ENCODE results near the gene HSPBP1. TPM values are rescaled to one million over a fixed set of nuclear protein-coding genes. Genes with fewer than 3 reads are reported as not detected.
A peak's percentile ranks its signal among the peaks of the same experiment; 100 is the strongest.

HSPBP1 gene
- total and polyA plus RNA-seq, 9 of the 15 experiments (the other 6 are each of a cell fraction or from before 2014, with no cell fraction given) = 0.83 to 81.3 (median 21.8) TPM

DNA sequence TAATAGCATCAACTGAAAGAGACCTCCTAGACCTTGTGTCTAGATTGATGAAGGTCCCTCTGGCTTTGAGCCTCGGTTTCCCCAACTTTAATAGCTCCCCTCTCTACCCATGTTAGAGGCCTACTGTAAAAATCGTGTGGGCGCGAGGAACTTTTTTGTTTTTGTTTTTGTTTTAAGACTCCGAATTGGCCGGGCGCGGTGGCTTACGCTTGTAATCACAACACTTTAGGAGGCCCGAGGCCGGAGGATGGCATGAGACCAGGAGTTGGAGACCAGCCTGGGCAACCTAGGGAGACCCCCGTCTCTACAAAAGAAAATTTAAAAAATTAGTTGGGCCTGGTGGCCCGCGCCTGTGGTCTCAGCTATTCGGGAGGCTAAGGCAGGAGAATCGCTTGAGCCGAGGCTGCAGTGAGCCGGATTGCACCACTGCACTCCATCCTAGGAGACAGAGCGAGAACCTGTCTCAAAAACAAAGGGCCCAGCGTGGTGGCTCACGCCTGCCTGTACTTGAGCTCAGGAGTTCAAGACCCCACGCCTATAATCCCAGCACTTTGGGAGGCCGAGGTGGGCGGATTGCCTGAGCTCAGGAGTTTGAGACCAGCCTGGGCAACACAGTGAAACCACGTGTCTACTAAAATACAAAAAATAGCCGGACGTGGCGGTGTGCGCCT, 20.2 kb downstream of the HSPBP1 start (continued):
- TF ChIP-seq, protein P1, sequence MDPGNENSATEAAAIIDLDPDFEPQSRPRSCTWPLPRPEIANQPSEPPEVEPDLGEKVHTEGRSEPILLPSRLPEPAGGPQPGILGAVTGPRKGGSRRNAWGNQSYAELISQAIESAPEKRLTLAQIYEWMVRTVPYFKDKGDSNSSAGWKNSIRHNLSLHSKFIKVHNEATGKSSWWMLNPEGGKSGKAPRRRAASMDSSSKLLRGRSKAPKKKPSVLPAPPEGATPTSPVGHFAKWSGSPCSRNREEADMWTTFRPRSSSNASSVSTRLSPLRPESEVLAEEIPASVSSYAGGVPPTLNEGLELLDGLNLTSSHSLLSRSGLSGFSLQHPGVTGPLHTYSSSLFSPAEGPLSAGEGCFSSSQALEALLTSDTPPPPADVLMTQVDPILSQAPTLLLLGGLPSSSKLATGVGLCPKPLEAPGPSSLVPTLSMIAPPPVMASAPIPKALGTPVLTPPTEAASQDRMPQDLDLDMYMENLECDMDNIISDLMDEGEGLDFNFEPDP (CRISPR knock-in tag; IDR thresholded peaks at IDR 0.05) = no peak
- TF ChIP-seq, protein P2, sequence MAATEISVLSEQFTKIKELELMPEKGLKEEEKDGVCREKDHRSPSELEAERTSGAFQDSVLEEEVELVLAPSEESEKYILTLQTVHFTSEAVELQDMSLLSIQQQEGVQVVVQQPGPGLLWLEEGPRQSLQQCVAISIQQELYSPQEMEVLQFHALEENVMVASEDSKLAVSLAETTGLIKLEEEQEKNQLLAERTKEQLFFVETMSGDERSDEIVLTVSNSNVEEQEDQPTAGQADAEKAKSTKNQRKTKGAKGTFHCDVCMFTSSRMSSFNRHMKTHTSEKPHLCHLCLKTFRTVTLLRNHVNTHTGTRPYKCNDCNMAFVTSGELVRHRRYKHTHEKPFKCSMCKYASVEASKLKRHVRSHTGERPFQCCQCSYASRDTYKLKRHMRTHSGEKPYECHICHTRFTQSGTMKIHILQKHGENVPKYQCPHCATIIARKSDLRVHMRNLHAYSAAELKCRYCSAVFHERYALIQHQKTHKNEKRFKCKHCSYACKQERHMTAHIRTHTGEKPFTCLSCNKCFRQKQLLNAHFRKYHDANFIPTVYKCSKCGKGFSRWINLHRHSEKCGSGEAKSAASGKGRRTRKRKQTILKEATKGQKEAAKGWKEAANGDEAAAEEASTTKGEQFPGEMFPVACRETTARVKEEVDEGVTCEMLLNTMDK (IDR thresholded peaks at IDR 0.05; ENCODE audit: borderline replicate concordance, insufficient read depth, low read depth, low read length, poor library complexity, severe bottlenecking) = no peak
- no peak for TF ChIP-seq KHSRP (IDR thresholded peaks at IDR 0.05)
- TF ChIP-seq, protein P3, sequence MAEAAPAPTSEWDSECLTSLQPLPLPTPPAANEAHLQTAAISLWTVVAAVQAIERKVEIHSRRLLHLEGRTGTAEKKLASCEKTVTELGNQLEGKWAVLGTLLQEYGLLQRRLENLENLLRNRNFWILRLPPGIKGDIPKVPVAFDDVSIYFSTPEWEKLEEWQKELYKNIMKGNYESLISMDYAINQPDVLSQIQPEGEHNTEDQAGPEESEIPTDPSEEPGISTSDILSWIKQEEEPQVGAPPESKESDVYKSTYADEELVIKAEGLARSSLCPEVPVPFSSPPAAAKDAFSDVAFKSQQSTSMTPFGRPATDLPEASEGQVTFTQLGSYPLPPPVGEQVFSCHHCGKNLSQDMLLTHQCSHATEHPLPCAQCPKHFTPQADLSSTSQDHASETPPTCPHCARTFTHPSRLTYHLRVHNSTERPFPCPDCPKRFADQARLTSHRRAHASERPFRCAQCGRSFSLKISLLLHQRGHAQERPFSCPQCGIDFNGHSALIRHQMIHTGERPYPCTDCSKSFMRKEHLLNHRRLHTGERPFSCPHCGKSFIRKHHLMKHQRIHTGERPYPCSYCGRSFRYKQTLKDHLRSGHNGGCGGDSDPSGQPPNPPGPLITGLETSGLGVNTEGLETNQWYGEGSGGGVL (CRISPR knock-in tag; IDR thresholded peaks at IDR 0.05) = no peak
- no peak for TF ChIP-seq TBP (optimal IDR thresholded peaks at IDR 0.05; ENCODE audit: low read depth, low read length)
- no peak for TF ChIP-seq MTF1 (CRISPR knock-in tag; IDR thresholded peaks at IDR 0.05; ENCODE audit: borderline replicate concordance)
- TF ChIP-seq, protein P4, sequence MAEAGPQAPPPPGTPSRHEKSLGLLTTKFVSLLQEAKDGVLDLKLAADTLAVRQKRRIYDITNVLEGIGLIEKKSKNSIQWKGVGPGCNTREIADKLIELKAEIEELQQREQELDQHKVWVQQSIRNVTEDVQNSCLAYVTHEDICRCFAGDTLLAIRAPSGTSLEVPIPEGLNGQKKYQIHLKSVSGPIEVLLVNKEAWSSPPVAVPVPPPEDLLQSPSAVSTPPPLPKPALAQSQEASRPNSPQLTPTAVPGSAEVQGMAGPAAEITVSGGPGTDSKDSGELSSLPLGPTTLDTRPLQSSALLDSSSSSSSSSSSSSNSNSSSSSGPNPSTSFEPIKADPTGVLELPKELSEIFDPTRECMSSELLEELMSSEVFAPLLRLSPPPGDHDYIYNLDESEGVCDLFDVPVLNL (CRISPR knock-in tag; IDR thresholded peaks at IDR 0.05; ENCODE audit: low read depth) = no peak
- 0 out of 2 replicates have a peak, but pooled peaks have one; percentile 47 for TF ChIP-seq DPF2 (IDR thresholded peaks at IDR 0.05)
- no peak for TF ChIP-seq SREBF1 (IDR thresholded peaks at IDR 0.05; ENCODE audit: borderline replicate concordance, low read depth, low read length)
- TF ChIP-seq, protein P5, sequence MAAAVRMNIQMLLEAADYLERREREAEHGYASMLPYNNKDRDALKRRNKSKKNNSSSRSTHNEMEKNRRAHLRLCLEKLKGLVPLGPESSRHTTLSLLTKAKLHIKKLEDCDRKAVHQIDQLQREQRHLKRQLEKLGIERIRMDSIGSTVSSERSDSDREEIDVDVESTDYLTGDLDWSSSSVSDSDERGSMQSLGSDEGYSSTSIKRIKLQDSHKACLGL (CRISPR knock-in tag; IDR thresholded peaks at IDR 0.05; ENCODE audit: borderline replicate concordance, poor library complexity, severe bottlenecking) = no peak
- no peak for TF ChIP-seq LEF1 (IDR thresholded peaks at IDR 0.05)
- no peak for TF ChIP-seq RFX7 (CRISPR knock-in tag; IDR thresholded peaks at IDR 0.05)
- no peak for TF ChIP-seq POLR3G (IDR thresholded peaks at IDR 0.05; ENCODE audit: extremely low read depth, insufficient read length, insufficient replicate concordance)
- no peak for TF ChIP-seq ZNF184 (CRISPR knock-in tag; IDR thresholded peaks at IDR 0.05)
- TF ChIP-seq SLC30A9 (CRISPR knock-in tag; IDR thresholded peaks at IDR 0.05) = no peak
- no peak for TF ChIP-seq ZNF274 (IDR thresholded peaks at IDR 0.05; ENCODE audit: borderline replicate concordance, low read depth, low read length)
- TF ChIP-seq MEF2A (IDR thresholded peaks at IDR 0.05; ENCODE audit: control insufficient read depth, low read depth, low read length) = no peak
- no peak for TF ChIP-seq BRF1 (IDR thresholded peaks at IDR 0.05; ENCODE audit: borderline replicate concordance, extremely low read depth, insufficient read length)
- no peak for TF ChIP-seq ZSCAN29 (IDR thresholded peaks at IDR 0.05)
